ENCODE measurements around the gene GMCL1.
A peak's percentile ranks its signal among the peaks of the same experiment; 100 is the strongest.

Gene GMCL1, protein sequence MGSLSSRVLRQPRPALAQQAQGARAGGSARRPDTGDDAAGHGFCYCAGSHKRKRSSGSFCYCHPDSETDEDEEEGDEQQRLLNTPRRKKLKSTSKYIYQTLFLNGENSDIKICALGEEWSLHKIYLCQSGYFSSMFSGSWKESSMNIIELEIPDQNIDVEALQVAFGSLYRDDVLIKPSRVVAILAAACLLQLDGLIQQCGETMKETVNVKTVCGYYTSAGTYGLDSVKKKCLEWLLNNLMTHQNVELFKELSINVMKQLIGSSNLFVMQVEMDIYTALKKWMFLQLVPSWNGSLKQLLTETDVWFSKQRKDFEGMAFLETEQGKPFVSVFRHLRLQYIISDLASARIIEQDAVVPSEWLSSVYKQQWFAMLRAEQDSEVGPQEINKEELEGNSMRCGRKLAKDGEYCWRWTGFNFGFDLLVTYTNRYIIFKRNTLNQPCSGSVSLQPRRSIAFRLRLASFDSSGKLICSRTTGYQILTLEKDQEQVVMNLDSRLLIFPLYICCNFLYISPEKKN

DNA sequence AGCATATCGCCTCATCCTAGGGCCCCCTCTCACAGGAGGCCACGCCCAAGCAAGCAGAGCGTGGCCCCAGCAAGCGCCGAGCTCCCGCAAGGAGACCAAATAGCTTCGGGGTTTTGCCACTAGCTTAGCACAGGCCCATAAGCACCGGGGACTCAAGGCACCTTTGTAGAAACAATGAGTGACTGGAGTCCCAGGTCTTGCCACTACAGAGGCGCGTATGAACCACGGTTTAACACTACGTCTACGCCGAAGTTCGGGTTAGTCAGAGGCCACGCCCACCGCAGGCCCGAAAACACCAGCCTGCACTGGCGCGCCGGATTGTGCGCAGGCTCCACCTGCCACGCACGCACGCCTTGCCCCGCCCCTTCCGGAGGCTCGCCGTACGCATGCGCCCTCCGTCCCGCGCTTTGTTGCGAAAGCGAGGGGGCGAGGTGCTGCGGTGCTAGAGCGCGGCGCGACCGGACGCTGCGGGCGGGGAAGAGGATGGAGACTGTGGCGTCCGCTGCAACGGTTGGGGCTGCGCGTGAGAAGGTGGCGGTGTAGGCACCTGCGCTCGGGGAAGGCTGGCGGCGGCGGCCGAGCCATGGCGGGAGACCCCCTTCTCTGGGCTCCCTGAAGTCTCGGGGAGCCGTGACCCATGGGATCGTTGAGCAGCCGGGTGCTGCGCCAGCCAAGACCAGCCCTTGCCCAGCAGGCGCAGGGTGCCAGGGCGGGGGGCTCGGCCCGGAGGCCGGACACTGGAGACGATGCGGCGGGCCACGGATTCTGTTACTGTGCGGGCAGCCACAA lies at the start of gene GMCL1:
TSS of gene GMCL1 (plus strand) at position 405 of the 789 bp plus-strand sequence. CDS start at position 638, 233 bp downstream.
- H3K9ac ChIP-seq (ENCODE audit: low read length): peak within 1 kb of the TSS; percentile 75
- peak within 1 kb of the TSS; percentile 64 for H3K27ac ChIP-seq (ENCODE audit: low read depth, low read length)
- no peaks in the 10 kb centered on the region for H3K27me3 ChIP-seq (ENCODE audit: control insufficient read depth, insufficient read depth, low read length)
- H3K36me3 ChIP-seq (ENCODE audit: control insufficient read depth, insufficient read depth, low read length): peaks cover 13% of the 10 kb centered on the region; the same call in 1 of the 2 replicates
- H3K9me3 ChIP-seq (ENCODE audit: control insufficient read depth, insufficient read depth, low read depth, low read length): no peaks in the 10 kb centered on the region
- peak within 1 kb of the TSS; percentile 81 for H3K4me3 ChIP-seq (ENCODE audit: low read depth, low read length)
- peaks cover 4% of the 10 kb centered on the region for H3K4me1 ChIP-seq (ENCODE audit: control insufficient read depth, insufficient read depth, low read length)

DNA sequence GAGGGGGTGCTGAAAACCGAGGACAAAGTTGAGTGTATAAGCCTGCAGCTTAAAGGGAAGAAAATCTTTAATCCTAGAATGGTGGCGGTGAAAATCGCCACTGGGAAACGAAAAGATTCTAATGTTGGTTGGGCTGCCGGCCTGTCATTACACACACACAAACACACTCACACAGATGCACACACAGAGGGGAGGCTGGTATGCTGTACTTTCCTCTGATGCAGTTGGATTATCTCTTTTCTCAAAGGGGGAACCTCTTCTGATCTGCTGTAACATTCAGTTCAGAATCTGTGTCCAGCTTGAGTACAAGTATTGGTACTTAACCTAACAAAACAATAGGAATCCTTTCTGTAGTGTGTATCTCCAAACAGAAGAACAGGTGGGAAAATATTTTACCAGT lies 48.5 kb upstream of the GMCL1 start:
- peak overlapping the region; percentile 22 for H3K9ac ChIP-seq (ENCODE audit: low read length)
- no peaks in the 10 kb centered on the region for H3K36me3 ChIP-seq (ENCODE audit: control insufficient read depth, insufficient read depth, low read length)
- no peak overlapping the region for H3K27ac ChIP-seq (ENCODE audit: low read depth, low read length)

GRCh38 chr2:69781321-69782248 lies 47.9 kb upstream of the GMCL1 start:
- H3K27me3 ChIP-seq (ENCODE audit: control insufficient read depth, insufficient read depth, low read length): no peaks in the 10 kb centered on the region
- no peak overlapping the region for H3K4me3 ChIP-seq (ENCODE audit: low read depth, low read length)
- H3K4me1 ChIP-seq (ENCODE audit: control insufficient read depth, insufficient read depth, low read length): peaks cover 31% of the 10 kb centered on the region
- H3K36me3 ChIP-seq (ENCODE audit: control insufficient read depth, insufficient read depth, low read length): no peaks in the 10 kb centered on the region
- H3K9ac ChIP-seq (ENCODE audit: low read length): no peak overlapping the region
- H3K27ac ChIP-seq (ENCODE audit: low read depth, low read length): no peak overlapping the region; the same call in 1 of the 2 replicates
- no peaks in the 10 kb centered on the region for H3K9me3 ChIP-seq (ENCODE audit: control insufficient read depth, insufficient read depth, low read depth, low read length)

More for the DNA sequence above, 48.5 kb upstream of the GMCL1 start:
- Histone ChIP-seq H3K27me3 (ENCODE audit: control insufficient read depth, insufficient read depth, low read length) (no peaks in the 10 kb centered on the region), H3K9me3 (ENCODE audit: control insufficient read depth, insufficient read depth, low read depth, low read length) (no peaks in the 10 kb centered on the region), H3K4me3 (ENCODE audit: low read depth, low read length) (no peak overlapping the region), H3K4me1 (ENCODE audit: control insufficient read depth, insufficient read depth, low read length) (peaks cover 31% of the 10 kb centered on the region)

DNA sequence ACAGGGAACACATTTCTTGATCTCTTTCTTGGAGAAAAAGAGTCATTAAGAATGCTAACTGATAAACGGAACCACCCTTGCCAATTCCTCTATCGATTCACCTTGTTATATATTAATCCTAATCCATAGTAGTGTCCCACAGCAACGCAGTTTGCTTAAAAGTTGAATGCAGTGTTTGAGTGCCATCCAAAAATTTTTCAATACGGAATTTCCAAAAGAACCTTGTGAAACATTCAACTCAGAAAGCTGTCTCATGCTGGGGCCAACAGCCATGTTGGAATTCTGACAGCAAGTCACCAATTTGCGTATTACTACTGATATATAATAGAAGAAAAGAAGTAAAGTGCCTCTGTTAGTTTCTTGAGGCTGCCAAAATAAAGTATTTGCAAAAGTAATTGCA lies 45.2 kb upstream of the GMCL1 start:
- H3K9me3 ChIP-seq (ENCODE audit: control insufficient read depth, insufficient read depth, low read depth, low read length): no peaks in the 10 kb centered on the region
- no peak overlapping the region for H3K27ac ChIP-seq (ENCODE audit: low read depth, low read length)
- H3K4me3 ChIP-seq (ENCODE audit: low read depth, low read length): no peak overlapping the region
- H3K36me3 ChIP-seq (ENCODE audit: control insufficient read depth, insufficient read depth, low read length): no peaks in the 10 kb centered on the region
- H3K27me3 ChIP-seq (ENCODE audit: control insufficient read depth, insufficient read depth, low read length): no peaks in the 10 kb centered on the region
- no peak overlapping the region for H3K9ac ChIP-seq (ENCODE audit: low read length)
- peaks cover 22% of the 10 kb centered on the region for H3K4me1 ChIP-seq (ENCODE audit: control insufficient read depth, insufficient read depth, low read length)

- Histone ChIP-seq H3K27me3 (ENCODE audit: control insufficient read depth, insufficient read depth, low read length) (no peaks in the 10 kb centered on the region), H3K9ac (ENCODE audit: low read length) (no peak overlapping the region), H3K27ac (ENCODE audit: low read depth, low read length) (no peak overlapping the region), H3K4me3 (ENCODE audit: low read depth, low read length) (no peak overlapping the region), H3K4me1 (ENCODE audit: control insufficient read depth, insufficient read depth, low read length) (peaks cover 31% of the 10 kb centered on the region), H3K9me3 (ENCODE audit: control insufficient read depth, insufficient read depth, low read depth, low read length) (no peaks in the 10 kb centered on the region), H3K36me3 (ENCODE audit: control insufficient read depth, insufficient read depth, low read length) (no peaks in the 10 kb centered on the region)
Observed at GRCh38 chr2:69785358-69785757, 44.1 kb upstream of the GMCL1 start.

DNA sequence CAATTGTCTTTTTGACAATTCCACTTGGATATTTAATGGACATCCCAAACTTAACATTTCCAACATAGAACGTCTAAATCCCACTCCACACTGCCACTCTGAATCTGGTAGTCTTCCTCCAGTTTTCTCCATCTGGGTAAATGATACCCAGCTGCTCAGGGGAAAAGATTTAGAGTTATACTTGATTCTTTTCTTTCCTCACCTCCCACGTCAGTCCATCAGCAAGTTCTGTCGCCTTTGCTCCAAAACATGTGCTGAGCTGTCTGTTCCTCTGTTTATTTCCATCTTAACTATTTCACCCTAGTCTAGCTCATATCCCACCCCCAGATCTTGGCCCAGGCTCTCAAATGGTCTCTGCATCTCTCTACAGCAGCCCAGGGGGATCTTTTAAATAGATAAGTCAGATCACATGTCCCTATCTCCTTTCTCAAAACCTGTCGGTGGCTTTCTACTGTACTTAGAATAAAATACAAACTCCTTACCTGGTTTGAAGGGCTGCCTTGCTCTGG lies 43.4 kb upstream of the GMCL1 start:
- H3K9ac ChIP-seq (ENCODE audit: low read length): no peak overlapping the region
- H3K9me3 ChIP-seq (ENCODE audit: control insufficient read depth, insufficient read depth, low read depth, low read length): no peaks in the 10 kb centered on the region
- H3K27me3 ChIP-seq (ENCODE audit: control insufficient read depth, insufficient read depth, low read length): no peaks in the 10 kb centered on the region
- peaks cover 31% of the 10 kb centered on the region for H3K4me1 ChIP-seq (ENCODE audit: control insufficient read depth, insufficient read depth, low read length)
- no peaks in the 10 kb centered on the region for H3K36me3 ChIP-seq (ENCODE audit: control insufficient read depth, insufficient read depth, low read length)
- no peak overlapping the region for H3K4me3 ChIP-seq (ENCODE audit: low read depth, low read length)
- no peak overlapping the region for H3K27ac ChIP-seq (ENCODE audit: low read depth, low read length)

- Histone ChIP-seq H3K27ac (ENCODE audit: low read depth, low read length) (peak overlapping the region; percentile 10; the same call in 1 of the 2 replicates), H3K9me3 (ENCODE audit: control insufficient read depth, insufficient read depth, low read depth, low read length) (no peaks in the 10 kb centered on the region), H3K9ac (ENCODE audit: low read length) (peak overlapping the region; percentile 10), H3K4me1 (ENCODE audit: control insufficient read depth, insufficient read depth, low read length) (peaks cover 20% of the 10 kb centered on the region), H3K4me3 (ENCODE audit: low read depth, low read length) (no peak overlapping the region), H3K36me3 (ENCODE audit: control insufficient read depth, insufficient read depth, low read length) (no peaks in the 10 kb centered on the region), H3K27me3 (ENCODE audit: control insufficient read depth, insufficient read depth, low read length) (no peaks in the 10 kb centered on the region)
Observed at GRCh38 chr2:69789175-69789721, 40.2 kb upstream of the GMCL1 start.

GRCh38 chr2:69789772-69790600 lies 39.5 kb upstream of the GMCL1 start:
- peak overlapping the region; percentile 10; the same call in 1 of the 2 replicates for H3K27ac ChIP-seq (ENCODE audit: low read depth, low read length)
- H3K4me3 ChIP-seq (ENCODE audit: low read depth, low read length): no peak overlapping the region
- H3K9me3 ChIP-seq (ENCODE audit: control insufficient read depth, insufficient read depth, low read depth, low read length): no peaks in the 10 kb centered on the region
- H3K9ac ChIP-seq (ENCODE audit: low read length): peak overlapping the region; percentile 10
- peaks cover 20% of the 10 kb centered on the region for H3K4me1 ChIP-seq (ENCODE audit: control insufficient read depth, insufficient read depth, low read length)
- H3K27me3 ChIP-seq (ENCODE audit: control insufficient read depth, insufficient read depth, low read length): no peaks in the 10 kb centered on the region
- H3K36me3 ChIP-seq (ENCODE audit: control insufficient read depth, insufficient read depth, low read length): no peaks in the 10 kb centered on the region

DNA sequence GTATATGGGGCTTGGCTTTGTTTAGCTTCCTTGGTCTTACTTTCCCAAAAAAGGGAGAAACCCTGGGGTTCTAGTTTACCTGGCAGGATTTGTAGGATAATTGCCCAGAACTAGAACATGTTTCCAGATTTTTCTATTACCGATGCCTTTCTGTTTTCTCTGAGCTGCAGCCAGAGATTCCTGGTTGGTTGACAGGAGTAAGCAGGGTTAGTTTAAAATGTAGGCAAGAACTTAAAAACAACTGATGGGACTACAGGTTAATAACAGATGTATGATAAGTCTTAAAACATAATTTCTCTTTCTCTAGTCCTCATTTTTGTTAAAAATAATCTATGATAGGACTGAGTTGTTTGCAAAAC lies 38.9 kb upstream of the GMCL1 start:
- H3K27me3 ChIP-seq (ENCODE audit: control insufficient read depth, insufficient read depth, low read length): no peaks in the 10 kb centered on the region
- H3K9me3 ChIP-seq (ENCODE audit: control insufficient read depth, insufficient read depth, low read depth, low read length): no peaks in the 10 kb centered on the region
- H3K4me3 ChIP-seq (ENCODE audit: low read depth, low read length): no peak overlapping the region
- H3K9ac ChIP-seq (ENCODE audit: low read length): no peak overlapping the region
- H3K27ac ChIP-seq (ENCODE audit: low read depth, low read length): no peak overlapping the region; the same call in 1 of the 2 replicates
- no peaks in the 10 kb centered on the region for H3K36me3 ChIP-seq (ENCODE audit: control insufficient read depth, insufficient read depth, low read length)
- peaks cover 20% of the 10 kb centered on the region for H3K4me1 ChIP-seq (ENCODE audit: control insufficient read depth, insufficient read depth, low read length)

Measured in HUES6 (cell line).